Measurements from ENCODE around the gene SLC12A9.

- TF ChIP-seq CTCF (IDR thresholded peaks at IDR 0.05) (no peak), POLR2A (IDR thresholded peaks at IDR 0.05) (no peak), EP300 (IDR thresholded peaks at IDR 0.05) (peak in 1 of 4 donors; percentile 93), POLR2AphosphoS5 (IDR thresholded peaks at IDR 0.05) (peak; percentile 57 to 58)
These were observed 62.5 kb downstream of the SLC12A9 start for GRCh38 chr7:100914879-100915447.

All from upper lobe of left lung (tissue), 4 donors.